ENCODE data around the gene ZFYVE27. TPM values are rescaled to one million over a fixed set of nuclear protein-coding genes. Genes with fewer than 3 reads are reported as not detected.
"Not testable (repeated sequence)": the region's sequence is repeated elsewhere in the genome, so short reads cannot be mapped to it uniquely, and the experiment has no call there.

Gene ZFYVE27
- 10 to 100 TPM; 16.6 to 23.0 (median 18.3) TPM for total RNA-seq (2021; fragmentation: NEBNext Ultra II Directional; extraction: Animal tissue kit (Norgen Biotek cat#: 25700))
- long read RNA-seq, partial matches to known transcripts: 1 of 34 reads
- long read RNA-seq, other reads (novel, unspliced or antisense): 28 of 34 reads

GRCh38 chr10:97736902-97737769 is at the start of gene ZFYVE27:
ZFYVE27 (plus strand) TSS chr10:97737128; CDS start chr10:97738478, 1,350 bp downstream.
- Mint-ChIP-seq H3K27me3 (ENCODE audit: insufficient read depth) (peaks cover 4% of the 10 kb centered on the region), H3K27ac (peak within 1 kb of the TSS; percentile 96), H3K36me3 (ENCODE audit: low read depth) (peaks cover 19% of the 10 kb centered on the region; the same call in 1 of the 2 replicates), H3K4me1 (ENCODE audit: low read depth) (peaks cover 24% of the 10 kb centered on the region), H3K9me3 (no peaks in the 10 kb centered on the region), H3K4me3 (peak within 1 kb of the TSS; percentile 95)
- TF ChIP-seq CTCF (IDR thresholded peaks at IDR 0.05): no peak
- DNase-seq: peak; percentile 91

GRCh38 chr10:97687785-97688781 is 48.8 kb upstream of the ZFYVE27 start:
- Mint-ChIP-seq H3K27ac (peak overlapping the region; percentile 97), H3K9me3 (no peaks in the 10 kb centered on the region), H3K36me3 (ENCODE audit: low read depth) (no peaks in the 10 kb centered on the region; the same call in 1 of the 2 replicates), H3K27me3 (ENCODE audit: insufficient read depth) (no peaks in the 10 kb centered on the region; the same call in 1 of the 2 replicates), H3K4me3 (peak overlapping the region; percentile 77), H3K4me1 (ENCODE audit: low read depth) (peaks cover 57% of the 10 kb centered on the region)
- peak; percentile 88 for DNase-seq
- TF ChIP-seq CTCF (IDR thresholded peaks at IDR 0.05): peak; percentile 37

- H3K4me3 Mint-ChIP-seq: peak overlapping the region; percentile 62
- no peaks in the 10 kb centered on the region for H3K9me3 Mint-ChIP-seq
- H3K4me1 Mint-ChIP-seq (ENCODE audit: low read depth): peaks cover 42% of the 10 kb centered on the region
- H3K27ac Mint-ChIP-seq: peak overlapping the region; percentile 97
- no peak for TF ChIP-seq CTCF (IDR thresholded peaks at IDR 0.05)
- DNase-seq: peak; percentile 95
- H3K36me3 Mint-ChIP-seq (ENCODE audit: low read depth): no peaks in the 10 kb centered on the region; the same call in 1 of the 2 replicates
- H3K27me3 Mint-ChIP-seq (ENCODE audit: insufficient read depth): no peaks in the 10 kb centered on the region; the same call in 1 of the 2 replicates
These were observed 47.3 kb upstream of the ZFYVE27 start for GRCh38 chr10:97689559-97690020.

GRCh38 chr10:97690133-97690532 is 46.8 kb upstream of the ZFYVE27 start:
- peak overlapping the region; percentile 97 for H3K27ac Mint-ChIP-seq

GRCh38 chr10:97698072-97698655 is 38.8 kb upstream of the ZFYVE27 start:
- DNase-seq; H3K27ac Mint-ChIP-seq; H3K27me3 Mint-ChIP-seq (ENCODE audit: insufficient read depth); H3K4me3 Mint-ChIP-seq; H3K9me3 Mint-ChIP-seq; H3K36me3 Mint-ChIP-seq (ENCODE audit: low read depth): not testable (repeated sequence)
- peaks cover 12% of the 10 kb centered on the region for H3K4me1 Mint-ChIP-seq (ENCODE audit: low read depth)

More at GRCh38 chr10:97690133-97690532, 46.8 kb upstream of the ZFYVE27 start:
- DNase-seq: no peak
- Mint-ChIP-seq H3K4me3 (peak overlapping the region; percentile 62), H3K36me3 (ENCODE audit: low read depth) (no peaks in the 10 kb centered on the region; the same call in 1 of the 2 replicates), H3K4me1 (ENCODE audit: low read depth) (peaks cover 37% of the 10 kb centered on the region), H3K9me3 (no peaks in the 10 kb centered on the region), H3K27me3 (ENCODE audit: insufficient read depth) (no peaks in the 10 kb centered on the region; the same call in 1 of the 2 replicates)
- no peak for TF ChIP-seq CTCF (IDR thresholded peaks at IDR 0.05)
